GM21528 (cell line): ENCODE data around the gene HOXA6.

Experiments
- ATAC-seq: cut with Tn5 transposase; IDR thresholded peaks from one replicate; pipeline ENCODE4 v1.9.1; 2021; ENCODE audit warnings: mild to moderate bottlenecking, moderate library complexity; ENCODE audit not compliant: unreplicated experiment, low FRiP score

HOXA6 gene

DNA sequence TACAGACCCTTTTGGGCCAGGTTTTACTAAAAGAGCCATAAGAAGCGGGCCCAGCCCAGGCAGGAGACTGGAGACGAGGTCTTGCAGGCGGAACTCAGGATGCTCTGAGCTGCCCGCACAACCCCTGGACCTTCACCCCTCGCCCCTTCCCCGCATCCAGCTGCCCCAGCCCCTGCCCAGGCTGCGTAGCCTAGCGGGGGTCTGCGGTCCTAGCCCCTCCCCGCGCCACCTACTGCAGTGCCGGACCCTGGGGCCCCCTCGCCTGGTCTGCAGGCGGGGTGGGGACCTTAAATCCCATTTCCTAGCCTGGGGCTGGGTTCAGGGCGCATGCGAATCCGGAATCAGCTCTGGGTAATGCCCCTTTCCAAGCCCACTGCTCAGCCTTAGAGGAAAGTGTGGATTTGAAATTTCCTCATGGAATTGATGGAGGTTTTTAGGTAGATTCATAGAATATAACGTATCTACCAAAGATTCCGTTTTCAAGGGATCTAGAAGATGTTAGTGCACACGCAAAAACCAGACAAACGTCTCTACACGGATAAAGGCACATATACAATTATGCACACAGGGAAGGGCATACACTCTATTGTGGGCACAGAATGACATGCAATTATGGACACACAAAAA lies 5.4 kb upstream of the HOXA6 start:
- no peak for ATAC-seq

DNA sequence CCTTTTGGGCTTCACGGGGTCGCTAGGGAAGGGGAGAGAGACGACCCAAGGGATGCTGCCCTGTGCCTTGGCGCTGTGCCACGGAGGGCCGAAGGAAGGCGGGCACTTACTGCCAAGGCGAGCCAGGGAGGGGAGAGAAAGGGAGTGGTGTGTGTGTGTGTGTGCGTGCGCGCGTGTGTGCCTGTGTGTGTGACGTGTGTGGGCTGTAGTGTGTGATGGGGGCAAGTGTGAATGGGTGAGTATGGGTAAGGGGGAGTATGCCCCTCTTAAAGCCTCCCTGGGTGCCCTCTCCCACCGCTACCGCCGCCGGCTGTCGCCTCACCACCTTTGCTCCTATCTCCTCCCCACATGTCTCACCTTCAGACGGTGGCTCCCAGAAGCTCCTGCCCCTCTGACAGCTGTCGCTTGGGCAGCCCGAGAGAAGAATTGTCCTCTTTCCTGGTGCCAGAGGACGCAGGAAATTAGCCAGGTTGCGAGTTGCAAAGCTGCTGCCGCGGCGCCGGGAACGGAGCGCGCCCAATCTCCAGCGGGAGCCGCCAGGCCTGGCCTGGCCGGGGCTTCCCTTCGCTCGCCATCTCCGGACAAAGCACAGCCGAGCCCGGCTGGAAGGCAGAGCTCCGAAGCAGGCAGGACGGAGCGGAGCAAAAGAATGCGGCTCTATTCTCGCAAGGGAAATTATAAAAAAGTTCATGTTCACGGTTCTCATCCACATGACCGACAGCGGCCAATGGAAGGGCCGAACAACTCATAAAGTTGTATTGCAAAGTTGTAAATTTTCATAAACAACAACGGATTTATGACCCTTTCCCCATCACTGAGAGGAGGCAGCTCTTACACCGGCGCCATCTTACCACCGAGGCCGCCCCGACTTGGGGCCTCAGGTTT lies 4.6 kb upstream of the HOXA6 start, which contains the start of gene HOXA3:
TSS of gene HOXA3 (minus strand) at position 653 of the 885 bp plus-strand sequence. CDS start 41,943 bp downstream, outside the sequence.
- ATAC-seq = no peak

DNA sequence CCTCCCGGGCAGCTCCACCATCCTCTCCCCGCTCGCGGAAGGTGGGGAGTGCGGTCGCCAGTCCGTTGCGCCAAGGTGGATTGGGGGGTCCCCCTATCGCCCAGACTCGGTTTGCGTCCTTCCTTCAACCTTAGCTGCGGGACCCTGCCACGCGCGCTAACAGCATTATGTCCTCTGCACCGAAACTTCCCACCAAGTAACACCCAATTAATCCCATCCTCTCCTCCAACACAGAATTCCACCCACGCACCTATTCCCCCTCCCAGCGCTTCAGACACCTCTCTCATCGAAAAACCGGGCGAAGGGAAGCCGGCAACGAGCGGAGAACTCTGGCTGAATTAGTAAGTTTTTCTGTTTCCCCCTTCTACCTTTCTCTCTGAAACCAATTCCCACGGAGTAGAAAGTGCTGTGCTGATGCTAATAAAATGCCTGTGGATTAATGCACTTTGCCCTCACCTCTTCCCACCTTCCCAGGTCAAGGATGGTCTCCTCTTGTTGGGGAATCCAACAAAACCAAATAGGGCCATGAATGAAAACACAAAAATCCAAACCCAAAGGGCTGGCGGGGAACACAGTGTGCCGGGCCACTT lies 3.9 kb upstream of the HOXA6 start:
- ATAC-seq = no peak

DNA sequence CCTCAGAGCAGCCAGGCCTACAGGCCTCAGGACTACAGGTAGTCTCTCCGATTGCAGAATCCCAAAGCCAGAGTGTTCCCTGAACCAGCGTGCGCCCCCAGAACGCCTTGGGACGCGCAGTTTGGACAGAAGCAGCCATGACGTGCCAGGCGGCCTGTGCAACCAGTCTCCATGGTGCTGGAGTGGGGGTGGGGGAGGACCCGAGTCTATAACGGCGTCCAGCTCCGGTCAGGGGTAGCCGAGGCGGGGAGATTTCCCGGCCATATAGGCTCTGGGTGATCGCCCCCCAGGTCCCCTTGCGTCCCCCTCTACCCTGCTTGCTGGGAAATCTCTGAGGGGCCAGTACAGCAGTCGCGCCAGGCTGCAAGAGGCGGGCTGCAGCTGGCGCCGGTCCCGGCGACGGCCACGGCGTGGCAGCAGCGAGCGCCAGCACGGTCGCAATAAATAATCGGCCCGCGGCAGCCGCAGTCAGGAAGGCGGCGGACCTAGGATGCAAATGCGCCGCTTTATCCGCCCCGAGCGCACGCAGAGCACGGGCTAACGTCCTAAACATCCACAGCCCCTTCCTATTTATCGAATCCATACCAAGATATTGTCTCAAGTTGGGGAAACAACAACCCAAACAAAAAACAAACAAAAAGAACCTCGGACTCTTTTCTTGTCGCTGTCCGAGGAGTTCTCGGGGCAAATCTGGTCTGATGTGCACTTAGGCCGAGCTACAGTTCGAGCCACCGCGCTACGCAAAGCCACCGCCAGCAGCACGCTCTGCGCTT lies 3.2 kb upstream of the HOXA6 start:
- ATAC-seq = no peak

DNA sequence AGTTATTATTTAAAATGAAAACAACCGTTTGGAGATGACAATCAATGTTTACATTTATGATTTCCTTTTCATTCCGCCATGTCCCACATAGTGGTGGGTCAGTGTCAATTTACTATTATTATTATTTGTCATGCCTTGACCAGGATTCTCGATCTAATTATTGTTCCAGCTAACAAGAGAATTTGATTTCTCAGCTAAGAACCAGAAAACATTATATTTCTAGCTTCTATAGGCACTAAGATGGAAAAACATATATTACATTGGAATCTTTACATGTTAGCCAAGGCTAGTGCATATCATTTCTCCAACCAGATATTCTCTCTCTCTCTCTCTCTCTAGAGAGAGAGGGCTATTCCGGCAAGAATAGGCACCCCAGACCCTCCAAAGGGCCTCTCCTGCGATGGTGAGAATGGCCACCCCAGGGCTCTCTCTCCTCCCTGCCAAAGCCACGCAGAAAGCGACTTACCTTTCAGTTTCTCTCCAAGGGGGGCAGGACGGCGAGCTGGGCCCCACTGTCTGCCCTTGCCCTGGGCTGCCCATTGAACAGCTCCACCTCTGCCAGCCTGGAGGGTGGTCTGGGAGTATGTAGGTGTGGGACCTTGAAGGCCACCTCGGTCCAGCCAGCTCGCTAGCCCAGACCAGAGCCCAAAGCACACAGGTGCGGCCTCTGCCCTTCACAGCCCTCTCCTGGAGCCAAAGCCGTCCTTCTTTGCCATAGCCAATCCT lies 2.4 kb upstream of the HOXA6 start:
- ATAC-seq = no peak

GRCh38 chr7:27148756-27149641 lies 1.4 kb upstream of the HOXA6 start:
- ATAC-seq = no peak

- ATAC-seq = no peak
These were observed 619 bp upstream of the HOXA6 start for GRCh38 chr7:27148031-27148755.

- no peak for ATAC-seq
These were observed 929 bp downstream of the HOXA6 start for GRCh38 chr7:27146491-27147198.

GRCh38 chr7:27145914-27146412 lies 1.6 kb downstream of the HOXA6 start:
- no peak for ATAC-seq

- ATAC-seq = no peak
These were observed 2.2 kb downstream of the HOXA6 start for GRCh38 chr7:27145165-27145913.

GRCh38 chr7:27144781-27145164 lies 2.8 kb downstream of the HOXA6 start:
- no peak for ATAC-seq

- no peak for ATAC-seq
These were observed 3.4 kb downstream of the HOXA6 start for GRCh38 chr7:27143950-27144780.

- no peak for ATAC-seq
These were observed 4.3 kb downstream of the HOXA6 start, which contains the start of gene HOXA5 for GRCh38 chr7:27143023-27143949. HOXA5 (minus strand) TSS chr7:27143681; CDS start chr7:27143607, 74 bp downstream.

DNA sequence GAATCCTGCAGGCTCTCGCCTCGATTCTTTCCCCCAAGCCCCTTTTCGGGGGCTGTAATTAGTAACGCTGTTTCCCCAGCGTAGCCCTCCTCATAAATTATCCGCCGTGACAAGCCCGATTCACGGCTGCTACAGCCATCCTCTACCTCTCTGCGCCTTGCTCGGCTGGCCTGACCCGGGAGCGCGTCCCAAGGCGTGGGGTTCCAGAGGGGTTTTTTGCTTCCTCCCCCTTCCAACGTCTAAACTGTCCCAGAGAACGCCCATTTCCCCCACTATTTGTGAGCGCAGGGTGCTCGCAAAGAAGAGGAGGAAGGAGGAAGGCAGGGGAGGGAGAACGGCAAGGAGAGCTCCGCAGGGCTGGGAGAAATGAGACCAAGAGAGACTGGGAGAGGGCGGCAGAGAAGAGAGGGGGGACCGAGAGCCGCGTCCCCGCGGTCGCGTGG lies 5.0 kb downstream of the HOXA6 start:
- ATAC-seq = no peak
